GM12875 (cell line): ENCODE measurements around the gene SWAP70.

Experiments
- H3K4me3 ChIP-seq: one replicate; pipeline ENCODE4 v1.5.1; 2011; ENCODE audit warnings: low read depth, low read length, control low read depth
- CTCF ChIP-seq: IDR thresholded peaks from 2 replicates; pipeline ENCODE4 v1.5.1; 2011; ENCODE audit warnings: low read depth, mild to moderate bottlenecking, control low read depth, inconsistent platforms, low read length, moderate library complexity, borderline replicate concordance; ENCODE audit not compliant: insufficient read depth

SWAP70 gene

GRCh38 chr11:9783986-9784385 lies 120.1 kb downstream of the SWAP70 start:
- no peak for TF ChIP-seq CTCF
- no peak overlapping the region for H3K4me3 ChIP-seq

- no peak overlapping the region for H3K4me3 ChIP-seq
- TF ChIP-seq CTCF = no peak
Observed at GRCh38 chr11:9784602-9785315, 120.9 kb downstream of the SWAP70 start.

GRCh38 chr11:9787260-9787659 lies 123.4 kb downstream of the SWAP70 start:
- H3K4me3 ChIP-seq = no peak overlapping the region
- TF ChIP-seq CTCF = no peak

- no peak for TF ChIP-seq CTCF
- H3K4me3 ChIP-seq = no peak overlapping the region
Observed at GRCh38 chr11:9787981-9788521, 124.2 kb downstream of the SWAP70 start.

- H3K4me3 ChIP-seq = no peak overlapping the region
- TF ChIP-seq CTCF = no peak
Observed at GRCh38 chr11:9789910-9790309, 126.0 kb downstream of the SWAP70 start.

GRCh38 chr11:9790703-9791102 lies 126.8 kb downstream of the SWAP70 start:
- H3K4me3 ChIP-seq = no peak overlapping the region
- no peak for TF ChIP-seq CTCF

GRCh38 chr11:9796266-9796665 lies 132.4 kb downstream of the SWAP70 start:
- H3K4me3 ChIP-seq = no peak overlapping the region
- no peak for TF ChIP-seq CTCF
